ENCODE data around the gene SLC29A1. TPM values are rescaled to one million over a fixed set of nuclear protein-coding genes. Genes with fewer than 3 reads are reported as not detected.

SLC29A1 gene
- total RNA-seq, 1 donor from 2014 or later, result 221 TPM

GRCh38 chr6:44220913-44221290 lies 2.5 kb upstream of the SLC29A1 start:
- Mint-ChIP-seq H3K27ac (ENCODE audit: unreplicated experiment) (peak overlapping the region; percentile 100), H3K4me1 (ENCODE audit: low read depth) (peaks cover 76% of the 10 kb centered on the region), H3K36me3 (ENCODE audit: low read depth) (no peaks in the 10 kb centered on the region), H3K27me3 (ENCODE audit: low read depth) (no peaks in the 10 kb centered on the region), H3K9me3 (ENCODE audit: low read depth) (no peaks in the 10 kb centered on the region), H3K4me3 (ENCODE audit: unreplicated experiment) (peak overlapping the region; percentile 86)
- DNase-seq (ENCODE audit: low spot score), result no peak
- no peak for TF ChIP-seq CTCF (IDR thresholded peaks at IDR 0.05)

- Mint-ChIP-seq H3K27ac (ENCODE audit: unreplicated experiment) (peak overlapping the region; percentile 100), H3K27me3 (ENCODE audit: low read depth) (no peaks in the 10 kb centered on the region), H3K4me1 (ENCODE audit: low read depth) (peaks cover 81% of the 10 kb centered on the region), H3K4me3 (ENCODE audit: unreplicated experiment) (peak overlapping the region; percentile 86), H3K9me3 (ENCODE audit: low read depth) (no peaks in the 10 kb centered on the region), H3K36me3 (ENCODE audit: low read depth) (no peaks in the 10 kb centered on the region)
- peak; percentile 93 for TF ChIP-seq CTCF (IDR thresholded peaks at IDR 0.05)
- peak; percentile 97 for DNase-seq (ENCODE audit: low spot score)
Observed at GRCh38 chr6:44221291-44221960, 2.0 kb upstream of the SLC29A1 start.

GRCh38 chr6:44221961-44222335 lies 1.4 kb upstream of the SLC29A1 start:
- DNase-seq (ENCODE audit: low spot score), result no peak
- Mint-ChIP-seq H3K4me3 (ENCODE audit: unreplicated experiment) (peak overlapping the region; percentile 86), H3K36me3 (ENCODE audit: low read depth) (no peaks in the 10 kb centered on the region), H3K4me1 (ENCODE audit: low read depth) (peaks cover 82% of the 10 kb centered on the region), H3K9me3 (ENCODE audit: low read depth) (no peaks in the 10 kb centered on the region), H3K27ac (ENCODE audit: unreplicated experiment) (peak overlapping the region; percentile 100), H3K27me3 (ENCODE audit: low read depth) (no peaks in the 10 kb centered on the region)
- TF ChIP-seq CTCF (IDR thresholded peaks at IDR 0.05), result no peak

GRCh38 chr6:44222486-44223318 lies 693 bp upstream of the SLC29A1 start:
- Mint-ChIP-seq H3K36me3 (ENCODE audit: low read depth) (no peaks in the 10 kb centered on the region), H3K4me1 (ENCODE audit: low read depth) (peaks cover 83% of the 10 kb centered on the region), H3K27me3 (ENCODE audit: low read depth) (no peaks in the 10 kb centered on the region), H3K27ac (ENCODE audit: unreplicated experiment) (peak overlapping the region; percentile 100), H3K4me3 (ENCODE audit: unreplicated experiment) (peak overlapping the region; percentile 86), H3K9me3 (ENCODE audit: low read depth) (no peaks in the 10 kb centered on the region)
- no peak for DNase-seq (ENCODE audit: low spot score)
- no peak for TF ChIP-seq CTCF (IDR thresholded peaks at IDR 0.05)

- Mint-ChIP-seq H3K4me3 (ENCODE audit: unreplicated experiment) (peak overlapping the region; percentile 86), H3K27me3 (ENCODE audit: low read depth) (no peaks in the 10 kb centered on the region), H3K36me3 (ENCODE audit: low read depth) (peaks cover 3% of the 10 kb centered on the region), H3K4me1 (ENCODE audit: low read depth) (peaks cover 84% of the 10 kb centered on the region), H3K9me3 (ENCODE audit: low read depth) (no peaks in the 10 kb centered on the region), H3K27ac (ENCODE audit: unreplicated experiment) (peak overlapping the region; percentile 82)
- TF ChIP-seq CTCF (IDR thresholded peaks at IDR 0.05), result no peak
- no peak for DNase-seq (ENCODE audit: low spot score)
Observed at GRCh38 chr6:44224029-44224964, 902 bp downstream of the SLC29A1 start.
